HG02943 (cell line): ENCODE results near the gene ELFN1.

Experiments used
- ATAC-seq: cut with Tn5 transposase; IDR thresholded peaks from one replicate; pipeline ENCODE4 v1.9.1; 2021; ENCODE audit warnings: mild to moderate bottlenecking, low read depth, moderate library complexity; ENCODE audit not compliant: unreplicated experiment

The ELFN1 gene

GRCh38 chr7:1775389-1775788 is 105.3 kb downstream of the ELFN1 start:
- ATAC-seq = no peak

GRCh38 chr7:1777122-1777521 is 107.0 kb downstream of the ELFN1 start:
- no peak for ATAC-seq

- no peak for ATAC-seq
Observed at GRCh38 chr7:1779445-1779844, 109.4 kb downstream of the ELFN1 start.

DNA sequence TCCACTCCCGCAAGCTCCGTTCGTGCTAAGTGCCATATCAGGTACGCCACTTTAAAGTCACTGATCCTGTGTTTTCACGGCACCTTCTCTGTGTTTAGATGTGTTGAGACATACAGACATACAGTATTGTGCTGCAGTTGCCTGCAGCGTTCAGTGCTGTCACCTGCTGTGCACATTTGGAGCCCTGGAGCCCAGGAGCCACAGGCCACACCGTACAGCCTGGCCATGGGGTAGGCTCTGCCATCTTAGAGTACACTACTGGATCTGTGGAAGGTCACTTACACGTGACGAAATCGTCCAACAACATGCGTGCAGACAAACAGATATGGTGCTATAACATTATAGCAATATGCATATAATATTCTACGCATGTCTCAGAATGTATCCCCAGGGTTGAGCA is 111.3 kb downstream of the ELFN1 start:
- no peak for ATAC-seq

- no peak for ATAC-seq
Observed at GRCh38 chr7:1785839-1786238, 115.8 kb downstream of the ELFN1 start.

- ATAC-seq = no peak
Observed at GRCh38 chr7:1787241-1787640, 117.2 kb downstream of the ELFN1 start.

GRCh38 chr7:1787681-1788235 is 117.7 kb downstream of the ELFN1 start:
- ATAC-seq = no peak

- no peak for ATAC-seq
Observed at GRCh38 chr7:1794888-1795542, 124.9 kb downstream of the ELFN1 start.
